ENCODE results near the gene TMPRSS2. TPM values are rescaled to one million over a fixed set of nuclear protein-coding genes. Genes with fewer than 3 reads are reported as not detected.
"Not testable (repeated sequence)": the region's sequence is repeated elsewhere in the genome, so short reads cannot be mapped to it uniquely, and the experiment has no call there.

Gene TMPRSS2
- total and polyA plus RNA-seq, 12 donors, result under 0.01 to 0.61 (median 0.17) TPM; not detected in 7

- no peaks in the 10 kb centered on the region for H3K27me3 ChIP-seq
- peak in 1 of 7 donors; percentile 21 for DNase-seq
- H3K27ac ChIP-seq, result peak overlapping the region in 2 of 5 donors; percentile 4 to 60
- peak overlapping the region in 2 of 4 donors; percentile 59 to 91 for H3K4me3 ChIP-seq
- 19 to 26% (median 23%) methylated on average over 29 to 41 of the region's 41 CpGs for WGBS, 4 donors
- peaks cover 0 to 1% of the 10 kb centered on the region in 2 donors for H3K36me3 ChIP-seq (replicated peaks in 1 of 2)
- intact Hi-C loops (cut with DNase I), result no loop called here
- peaks cover 6 to 9% of the 10 kb centered on the region in 2 donors for H3K4me1 ChIP-seq (replicated peaks in 1 of 2)
- H3K9me3 ChIP-seq (replicated peaks in 1 of 3), result no peaks in the 10 kb centered on the region
- no peak for TF ChIP-seq CTCF (IDR thresholded peaks at IDR 0.05)
- no peak for TF ChIP-seq POLR2A (IDR thresholded peaks at IDR 0.05)
These were observed 81.1 kb downstream of the TMPRSS2 start for GRCh38 chr21:41426676-41427404.

- 1 to 2% (median 1%) methylated on average over 18 to 65 of the region's 65 CpGs for WGBS, 4 donors
- Histone ChIP-seq H3K9me3 (replicated peaks in 1 of 3) (no peaks in the 10 kb centered on the region), H3K4me3 (peak within 1 kb of the TSS; percentile 59 to 91 (median 79)), H3K27ac (peak within 1 kb of the TSS in 3 of 5 donors; percentile 1 to 60 (median 4)), H3K4me1 (replicated peaks in 1 of 2) (peaks cover 6 to 9% of the 10 kb centered on the region in 2 donors), H3K36me3 (replicated peaks in 1 of 2) (no peaks in the 10 kb centered on the region), H3K27me3 (no peaks in the 10 kb centered on the region)
- peak; percentile 68 to 89 (median 72) for DNase-seq
- TF ChIP-seq CTCF (IDR thresholded peaks at IDR 0.05) (no peak), POLR2A (IDR thresholded peaks at IDR 0.05) (peak; percentile 52 to 61)
- intact Hi-C loops (cut with DNase I), result no loop called here
These were observed 81.8 kb downstream of the TMPRSS2 start, which contains the start of gene MX1 for GRCh38 chr21:41425954-41426675. Gene MX1, plus strand, starts transcription at chr21:41426239. Its CDS starts 5,832 bp downstream, at chr21:41432071.

- H3K4me1 ChIP-seq (replicated peaks in 1 of 2), result peaks cover 6 to 11% of the 10 kb centered on the region in 2 donors
- peak overlapping the region in 3 of 4 donors; percentile 59 to 91 (median 74) for H3K4me3 ChIP-seq
- H3K27me3 ChIP-seq, result no peaks in the 10 kb centered on the region
- intact Hi-C loops (cut with DNase I), result no loop called here
- no peak for DNase-seq
- 46 to 55% (median 51%) methylated on average over 7 of the region's 7 CpGs for WGBS, 4 donors
- no peaks in the 10 kb centered on the region for H3K9me3 ChIP-seq (replicated peaks in 1 of 3)
- no peak for TF ChIP-seq CTCF (IDR thresholded peaks at IDR 0.05)
- no peak for TF ChIP-seq POLR2A (IDR thresholded peaks at IDR 0.05)
- H3K36me3 ChIP-seq (replicated peaks in 1 of 2), result no peaks in the 10 kb centered on the region
- peak overlapping the region in 2 of 5 donors; percentile 4 to 60 for H3K27ac ChIP-seq
These were observed 82.4 kb downstream of the TMPRSS2 start for GRCh38 chr21:41425588-41425953.

GRCh38 chr21:41423305-41423636, 84.7 kb downstream of the TMPRSS2 start:
- H3K36me3 ChIP-seq (replicated peaks in 1 of 2); intact Hi-C loops (cut with DNase I); H3K27ac ChIP-seq; H3K4me3 ChIP-seq; H3K27me3 ChIP-seq; DNase-seq; H3K9me3 ChIP-seq (replicated peaks in 1 of 3): not testable (repeated sequence)
- peaks cover 6 to 15% of the 10 kb centered on the region in 2 donors for H3K4me1 ChIP-seq (replicated peaks in 1 of 2)
- 75 to 87% (median 80%) methylated on average over 5 of the region's 5 CpGs for WGBS, 4 donors

Measured in adrenal gland (tissue), 12 donors.